ENCODE measurements around the gene MYL3.

DNA sequence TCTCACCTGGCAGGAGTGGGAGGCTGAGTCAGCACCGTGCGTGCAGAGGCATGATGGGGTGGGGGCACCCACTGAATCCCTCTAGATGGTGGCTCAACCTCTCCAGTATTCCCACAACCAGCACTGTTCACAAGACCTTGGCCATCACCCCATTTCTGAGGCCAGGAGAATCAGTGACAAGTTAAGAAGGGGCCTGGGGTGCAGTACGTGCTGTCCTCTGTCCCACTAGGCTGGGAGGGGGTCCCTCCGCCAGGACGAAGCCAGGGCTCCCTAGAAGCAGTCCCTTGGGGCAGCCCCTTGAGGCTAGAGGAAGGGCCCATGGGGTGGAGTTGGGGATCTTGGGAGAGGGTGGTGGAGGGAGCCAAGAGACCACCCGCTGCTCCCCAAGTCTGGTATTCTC is 4.8 kb downstream of the MYL3 start:
- TF ChIP-seq, protein P1, sequence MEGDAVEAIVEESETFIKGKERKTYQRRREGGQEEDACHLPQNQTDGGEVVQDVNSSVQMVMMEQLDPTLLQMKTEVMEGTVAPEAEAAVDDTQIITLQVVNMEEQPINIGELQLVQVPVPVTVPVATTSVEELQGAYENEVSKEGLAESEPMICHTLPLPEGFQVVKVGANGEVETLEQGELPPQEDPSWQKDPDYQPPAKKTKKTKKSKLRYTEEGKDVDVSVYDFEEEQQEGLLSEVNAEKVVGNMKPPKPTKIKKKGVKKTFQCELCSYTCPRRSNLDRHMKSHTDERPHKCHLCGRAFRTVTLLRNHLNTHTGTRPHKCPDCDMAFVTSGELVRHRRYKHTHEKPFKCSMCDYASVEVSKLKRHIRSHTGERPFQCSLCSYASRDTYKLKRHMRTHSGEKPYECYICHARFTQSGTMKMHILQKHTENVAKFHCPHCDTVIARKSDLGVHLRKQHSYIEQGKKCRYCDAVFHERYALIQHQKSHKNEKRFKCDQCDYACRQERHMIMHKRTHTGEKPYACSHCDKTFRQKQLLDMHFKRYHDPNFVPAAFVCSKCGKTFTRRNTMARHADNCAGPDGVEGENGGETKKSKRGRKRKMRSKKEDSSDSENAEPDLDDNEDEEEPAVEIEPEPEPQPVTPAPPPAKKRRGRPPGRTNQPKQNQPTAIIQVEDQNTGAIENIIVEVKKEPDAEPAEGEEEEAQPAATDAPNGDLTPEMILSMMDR (IDR thresholded peaks at IDR 0.05): no peak
- TF ChIP-seq POLR2A (IDR thresholded peaks at IDR 0.05): no peak
